Mesenchymal stem cell (in vitro differentiated cells and primary cell): ENCODE data around the gene NCOA6.
"Not testable (repeated sequence)": the region's sequence is repeated elsewhere in the genome, so short reads cannot be mapped to it uniquely, and the experiment has no call there.

Source experiments
- DNase-seq: peaks from one replicate; pipeline ENCODE4 v3.0.0-alpha.2; 2013
- H2AFZ ChIP-seq: one replicate; pipeline ENCODE4 v1.6.1; 2013; ENCODE audit warnings: low read depth, mild to moderate bottlenecking, control low read depth, inconsistent platforms, low read length, moderate library complexity
- H2AK5ac ChIP-seq: 2 replicates; pipeline ENCODE4 v1.6.1; 2013; ENCODE audit warnings: low read length, moderate library complexity, mild to moderate bottlenecking, inconsistent platforms; ENCODE audit not compliant: severe bottlenecking
- H2BK120ac ChIP-seq: one replicate; pipeline ENCODE4 v1.6.1; 2013; ENCODE audit warnings: low read depth, mild to moderate bottlenecking, inconsistent platforms, low read length, moderate library complexity
- H2BK12ac ChIP-seq, 2 experiments: one replicate each; pipeline ENCODE4 v1.6.1; 2013; ENCODE audit warnings: inconsistent platforms in 2 of 2, low read length in 2 of 2, mild to moderate bottlenecking in 2 of 2, moderate library complexity in 2 of 2, control low read depth in 1 of 2
- H2BK15ac ChIP-seq: one replicate; pipeline ENCODE4 v1.6.1; 2013; ENCODE audit warnings: mild to moderate bottlenecking, low read depth, inconsistent platforms; ENCODE audit not compliant: poor library complexity, severe bottlenecking
- H2BK5ac ChIP-seq: 2 replicates; pipeline ENCODE4 v1.6.1; 2013; ENCODE audit warnings: low read depth, mild to moderate bottlenecking, low read length, control low read depth, inconsistent platforms; ENCODE audit not compliant: poor library complexity, severe bottlenecking
- H3K14ac ChIP-seq, 2 experiments: one replicate each; pipeline ENCODE4 v1.6.1; 2013; ENCODE audit warnings: inconsistent platforms in 2 of 2, low read length in 2 of 2, control low read depth in 1 of 2, mild to moderate bottlenecking in 1 of 2, moderate library complexity in 1 of 2
- H3K18ac ChIP-seq, 2 experiments: one replicate each; pipeline ENCODE4 v1.6.1; 2013; ENCODE audit warnings: inconsistent platforms in 2 of 2, low read length in 2 of 2, control low read depth in 1 of 2, low read depth in 1 of 2, mild to moderate bottlenecking in 1 of 2
- H3K23ac ChIP-seq, 2 experiments: one replicate each; pipeline ENCODE4 v1.6.1; 2013; ENCODE audit warnings: inconsistent platforms in 2 of 2, low read length in 2 of 2, mild to moderate bottlenecking in 2 of 2, moderate library complexity in 2 of 2, control low read depth in 1 of 2
- H3K27ac ChIP-seq: 2 replicates; pipeline ENCODE4 v1.5.1; 2013; ENCODE audit warnings: mild to moderate bottlenecking, moderate library complexity, low read length, control low read depth, inconsistent platforms; ENCODE audit not compliant: poor library complexity, severe bottlenecking
- H3K27me3 ChIP-seq, 2 experiments: 2 replicates each; pipeline versions ENCODE4 v1.6.1 to v1.7.0; 2013; ENCODE audit warnings: low read length in 2 of 2, mild to moderate bottlenecking in 2 of 2, moderate library complexity in 2 of 2, control low read depth in 1 of 2, inconsistent platforms in 1 of 2; ENCODE audit not compliant: control insufficient read depth in 1 of 2, insufficient read depth in 1 of 2
- H3K36me3 ChIP-seq, 2 experiments: 2 replicates each; pipeline versions ENCODE4 v1.6.1 to v1.7.0; 2013; ENCODE audit warnings: low read length in 2 of 2, control low read depth in 1 of 2, inconsistent platforms in 1 of 2, low read depth in 1 of 2, mild to moderate bottlenecking in 1 of 2; ENCODE audit not compliant: insufficient read depth in 2 of 2, control insufficient read depth in 1 of 2
- H3K4ac ChIP-seq, 2 experiments: one replicate each; pipeline ENCODE4 v1.6.1; 2013; ENCODE audit warnings: inconsistent platforms in 2 of 2, low read length in 2 of 2, mild to moderate bottlenecking in 2 of 2, moderate library complexity in 2 of 2, control low read depth in 1 of 2, low read depth in 1 of 2
- H3K4me1 ChIP-seq: 2 replicates; pipeline ENCODE4 v1.6.1; 2013; ENCODE audit warnings: low read depth, low read length, control low read depth; ENCODE audit not compliant: control insufficient read depth, insufficient read depth
- H3K4me2 ChIP-seq: 2 replicates; pipeline ENCODE4 v1.6.1; 2013; ENCODE audit warnings: low read length, mild to moderate bottlenecking, inconsistent platforms; ENCODE audit not compliant: poor library complexity, severe bottlenecking
- H3K4me3 ChIP-seq, 2 experiments: 2 replicates each; pipeline versions ENCODE4 v1.5.1 to v1.7.0; 2013; ENCODE audit warnings: low read length in 2 of 2, mild to moderate bottlenecking in 2 of 2, control low read depth in 1 of 2, low read depth in 1 of 2; ENCODE audit not compliant: insufficient read depth in 1 of 2
- H3K79me1 ChIP-seq: replicated peaks from 2 replicates; pipeline ENCODE4 v1.6.1; 2013; ENCODE audit warnings: mild to moderate bottlenecking, control low read depth, low read length, inconsistent platforms; ENCODE audit not compliant: poor library complexity, severe bottlenecking
- H3K9ac ChIP-seq: 2 replicates; pipeline ENCODE4 v1.7.0; 2013; ENCODE audit warnings: mild to moderate bottlenecking, low read length, moderate library complexity
- H3K9me3 ChIP-seq: 2 replicates; pipeline ENCODE4 v1.7.0; 2013; ENCODE audit warnings: mild to moderate bottlenecking, low read length; ENCODE audit not compliant: control insufficient read depth
- H4K8ac ChIP-seq: one replicate; pipeline ENCODE4 v1.6.1; 2013; ENCODE audit warnings: inconsistent platforms, mild to moderate bottlenecking, low read length, moderate library complexity
- H4K91ac ChIP-seq: one replicate; pipeline ENCODE4 v1.6.1; 2013; ENCODE audit warnings: mild to moderate bottlenecking, low read length, inconsistent platforms
- WGBS: methylation state at CpG from one replicate; pipeline ENCODE4 v1.1.7; 2013; ENCODE audit warnings: mixed read lengths; 5-methylcytosine and 5-hydroxymethylcytosine counted together

NCOA6 gene

DNA sequence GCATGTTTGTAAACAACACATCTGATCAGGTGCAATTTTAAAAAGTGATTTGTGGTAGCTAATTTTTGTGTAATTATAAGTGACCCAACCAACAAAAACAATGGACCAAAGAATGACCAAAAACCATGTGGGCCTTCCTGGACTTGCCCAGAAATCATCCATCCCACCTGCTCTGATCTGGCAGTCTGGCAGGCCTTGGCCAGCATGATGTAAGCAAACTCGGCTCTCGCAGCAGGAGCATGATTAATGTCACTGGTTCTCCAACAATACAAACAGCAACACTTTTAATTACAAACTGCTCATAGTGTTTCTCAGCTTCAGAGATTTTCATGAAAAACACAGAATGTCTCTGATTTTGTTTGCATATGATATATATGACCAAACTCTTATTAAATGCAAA lies 105.2 kb downstream of the NCOA6 start:
- H4K91ac ChIP-seq: no peak overlapping the region
- H3K4me1 ChIP-seq: peaks cover 1% of the 10 kb centered on the region
- no peaks in the 10 kb centered on the region for H3K9me3 ChIP-seq
- DNase-seq: no peak
- no peak overlapping the region for H2BK15ac ChIP-seq
- H2BK12ac ChIP-seq: no peak overlapping the region
- no peak overlapping the region for H3K14ac ChIP-seq
- no peak overlapping the region for H2BK5ac ChIP-seq
- peaks cover 9% of the 10 kb centered on the region for H3K79me1 ChIP-seq
- no peaks in the 10 kb centered on the region for H3K27me3 ChIP-seq
- no peak overlapping the region for H3K9ac ChIP-seq
- H2AFZ ChIP-seq: no peak overlapping the region
- H3K4me3 ChIP-seq: no peak overlapping the region
- no peak overlapping the region for H2BK120ac ChIP-seq
- H3K36me3 ChIP-seq: peaks cover 34 to 48% of the 10 kb centered on the region in 2 experiments
- H3K18ac ChIP-seq: no peak overlapping the region
- no peak overlapping the region for H2AK5ac ChIP-seq
- no peak overlapping the region for H3K4me2 ChIP-seq
- H4K8ac ChIP-seq: no peak overlapping the region
- H3K4ac ChIP-seq: no peak overlapping the region
- 83% methylated on average over 2 of the region's 2 CpGs for WGBS
- no peak overlapping the region for H3K27ac ChIP-seq
- H3K23ac ChIP-seq: no peak overlapping the region

DNA sequence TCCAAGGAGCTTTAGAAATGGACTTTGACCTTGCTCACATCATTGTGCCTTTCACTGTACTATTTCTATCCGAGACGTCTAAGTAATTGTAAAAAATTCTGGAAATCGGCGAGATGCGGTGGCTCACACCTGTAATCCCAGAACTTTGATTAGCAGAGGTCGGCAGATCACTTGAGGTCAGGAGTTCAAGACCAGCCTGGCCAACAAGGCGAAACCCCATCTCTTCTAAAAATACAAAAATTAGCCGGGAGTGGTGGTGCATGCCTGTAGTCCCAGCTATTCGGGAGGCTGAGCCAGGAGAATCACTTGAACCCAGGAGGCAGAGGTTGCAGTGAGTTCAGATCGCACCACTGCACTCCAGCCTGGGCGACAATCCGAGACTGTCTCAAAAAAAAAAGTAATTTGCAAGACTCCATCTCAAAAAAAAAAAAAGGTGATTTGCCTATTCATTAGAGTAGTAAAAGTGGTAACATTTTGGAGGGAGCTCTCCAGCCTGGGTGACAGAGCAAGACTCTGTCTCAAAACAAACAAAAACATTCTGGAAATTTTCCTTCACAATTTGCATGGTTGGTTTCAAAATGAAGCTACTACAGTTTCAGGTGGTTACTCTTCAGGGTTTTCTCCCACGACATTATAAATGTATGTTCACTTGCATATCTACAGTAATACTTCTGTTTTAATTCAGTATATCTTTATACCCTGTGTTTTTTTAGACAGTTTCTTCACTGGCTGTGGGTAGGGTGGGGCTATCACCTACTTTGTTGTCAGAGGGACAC lies 106.0 kb downstream of the NCOA6 start:
- not testable (repeated sequence) for H3K4me2 ChIP-seq, H3K79me1 ChIP-seq, H3K27ac ChIP-seq, DNase-seq, H4K8ac ChIP-seq, H2AFZ ChIP-seq, H2BK12ac ChIP-seq, H3K23ac ChIP-seq, H3K4me3 ChIP-seq, H2BK5ac ChIP-seq, H3K9ac ChIP-seq, H2BK15ac ChIP-seq, H2AK5ac ChIP-seq, H3K9me3 ChIP-seq, H2BK120ac ChIP-seq, H3K27me3 ChIP-seq, H4K91ac ChIP-seq, H3K4me1 ChIP-seq, H3K14ac ChIP-seq, H3K4ac ChIP-seq, H3K18ac ChIP-seq
- H3K36me3 ChIP-seq: peaks cover 33 to 50% of the 10 kb centered on the region in 2 experiments
- 94% methylated on average over 9 of the region's 13 CpGs for WGBS

DNA sequence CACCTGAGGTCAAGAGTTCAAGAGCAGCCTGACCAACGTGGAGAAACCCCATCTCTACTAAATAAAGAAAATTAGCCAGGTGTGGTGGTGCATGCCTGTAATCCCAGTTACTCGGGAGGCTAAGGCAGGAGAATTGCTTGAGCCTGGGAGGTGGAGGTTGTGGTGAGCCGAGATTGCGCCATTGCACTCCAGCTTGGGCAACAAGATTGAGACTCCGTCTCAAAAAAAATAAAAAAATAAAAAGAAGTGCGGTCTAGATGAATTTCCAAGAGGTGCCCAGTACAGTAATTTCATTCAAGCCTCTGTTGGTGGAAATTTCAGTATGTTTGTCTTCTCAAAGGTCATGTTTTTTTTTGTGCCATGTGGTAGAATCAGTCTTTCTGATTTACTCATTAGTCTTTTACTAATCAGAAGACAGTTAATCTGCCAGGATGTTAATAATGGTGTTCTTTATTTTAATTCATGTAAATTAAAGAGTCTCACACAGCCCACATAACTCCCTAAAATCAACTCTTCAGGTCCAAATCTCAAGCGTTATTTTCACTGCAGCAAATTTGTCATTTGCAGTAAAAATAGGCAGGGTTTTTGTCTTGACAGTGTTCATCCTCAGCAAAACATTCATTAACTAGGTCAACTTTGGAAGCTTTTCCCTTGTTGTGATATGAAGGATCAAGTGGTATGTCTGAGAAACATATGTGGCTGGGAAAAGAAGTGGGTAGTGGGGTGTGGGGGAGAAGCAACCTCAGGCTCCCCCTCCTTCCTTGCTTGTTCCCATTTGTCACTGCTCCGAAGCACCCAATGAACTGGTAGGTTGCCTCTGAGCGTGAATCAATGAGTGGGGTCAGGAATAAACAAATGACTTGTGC lies 108.0 kb downstream of the NCOA6 start:
- Histone ChIP-seq H2AK5ac (no peak overlapping the region), H3K9ac (no peak overlapping the region)
- 99% methylated on average over 5 of the region's 9 CpGs for WGBS

GRCh38 chr20:34716921-34717229 lies 108.6 kb downstream of the NCOA6 start:
- no peak overlapping the region for H2BK15ac ChIP-seq
- WGBS: 100% methylated on average over 2 of the region's 2 CpGs
- no peak overlapping the region for H3K14ac ChIP-seq
- H3K4me3 ChIP-seq: no peak overlapping the region
- no peak overlapping the region for H3K27ac ChIP-seq
- H3K79me1 ChIP-seq: peaks cover 7% of the 10 kb centered on the region
- no peak overlapping the region for H2BK5ac ChIP-seq
- no peak overlapping the region for H4K8ac ChIP-seq
- no peak overlapping the region for H4K91ac ChIP-seq
- H3K36me3 ChIP-seq: peaks cover 30 to 49% of the 10 kb centered on the region in 2 experiments
- H2BK12ac ChIP-seq: no peak overlapping the region
- DNase-seq: no peak
- peaks cover 13% of the 10 kb centered on the region for H3K4me1 ChIP-seq
- H3K4me2 ChIP-seq: no peak overlapping the region
- H3K4ac ChIP-seq: no peak overlapping the region
- H3K18ac ChIP-seq: no peak overlapping the region
- H3K9me3 ChIP-seq: no peaks in the 10 kb centered on the region
- H2AK5ac ChIP-seq: no peak overlapping the region
- no peak overlapping the region for H3K23ac ChIP-seq
- no peak overlapping the region for H2AFZ ChIP-seq
- H3K27me3 ChIP-seq: no peaks in the 10 kb centered on the region
- H3K9ac ChIP-seq: no peak overlapping the region
- no peak overlapping the region for H2BK120ac ChIP-seq

More for the DNA sequence above, 108.0 kb downstream of the NCOA6 start:
- Histone ChIP-seq H2AFZ (no peak overlapping the region), H2BK5ac (no peak overlapping the region), H3K4me3 (no peak overlapping the region), H3K79me1 (peaks cover 7% of the 10 kb centered on the region), H2BK15ac (no peak overlapping the region), H2BK12ac (no peak overlapping the region), H3K27ac (no peak overlapping the region), H3K23ac (no peak overlapping the region), H3K18ac (no peak overlapping the region), H3K36me3 (peaks cover 28 to 44% of the 10 kb centered on the region in 2 experiments), H3K9me3 (no peaks in the 10 kb centered on the region), H2BK120ac (no peak overlapping the region), H3K27me3 (no peaks in the 10 kb centered on the region), H3K14ac (no peak overlapping the region), H4K91ac (no peak overlapping the region), H4K8ac (no peak overlapping the region), H3K4me2 (no peak overlapping the region), H3K4ac (no peak overlapping the region), H3K4me1 (peaks cover 13% of the 10 kb centered on the region)
- no peak for DNase-seq
